C4-2B (cell line): ENCODE data around the gene PPARG.

Source experiments
- ZFX ChIP-seq: fragments of 450-650 bp; IDR thresholded peaks from 2 replicates; pipeline ENCODE4 v1.6.1; 2017
- TF ChIP-seq, protein P1 (sequence below): fragments of 450-650 bp; conservative IDR thresholded peaks from 2 replicates; pipeline ENCODE4 v1.5.1; 2017; ENCODE audit warnings: mild to moderate bottlenecking

DNA sequence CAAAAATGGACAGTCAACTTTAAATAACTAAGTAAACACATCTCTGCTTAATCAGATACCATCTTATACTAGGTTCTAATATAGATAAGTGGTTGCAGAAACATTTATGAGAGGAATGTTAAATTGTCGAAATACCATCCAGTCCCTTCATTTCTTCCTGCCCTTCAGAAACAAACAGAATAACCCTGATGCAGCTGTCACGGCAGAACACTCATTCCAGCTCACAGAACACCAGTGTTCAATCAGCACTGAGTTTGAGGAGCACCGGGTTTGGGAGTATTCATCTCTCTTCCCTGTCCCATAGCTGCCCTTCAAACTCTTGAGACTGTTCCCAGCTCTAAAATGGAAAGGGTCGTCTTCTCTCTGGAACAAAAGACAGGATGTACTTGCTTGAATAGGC is 134.3 kb downstream of the PPARG start:
- TF ChIP-seq, protein P1, sequence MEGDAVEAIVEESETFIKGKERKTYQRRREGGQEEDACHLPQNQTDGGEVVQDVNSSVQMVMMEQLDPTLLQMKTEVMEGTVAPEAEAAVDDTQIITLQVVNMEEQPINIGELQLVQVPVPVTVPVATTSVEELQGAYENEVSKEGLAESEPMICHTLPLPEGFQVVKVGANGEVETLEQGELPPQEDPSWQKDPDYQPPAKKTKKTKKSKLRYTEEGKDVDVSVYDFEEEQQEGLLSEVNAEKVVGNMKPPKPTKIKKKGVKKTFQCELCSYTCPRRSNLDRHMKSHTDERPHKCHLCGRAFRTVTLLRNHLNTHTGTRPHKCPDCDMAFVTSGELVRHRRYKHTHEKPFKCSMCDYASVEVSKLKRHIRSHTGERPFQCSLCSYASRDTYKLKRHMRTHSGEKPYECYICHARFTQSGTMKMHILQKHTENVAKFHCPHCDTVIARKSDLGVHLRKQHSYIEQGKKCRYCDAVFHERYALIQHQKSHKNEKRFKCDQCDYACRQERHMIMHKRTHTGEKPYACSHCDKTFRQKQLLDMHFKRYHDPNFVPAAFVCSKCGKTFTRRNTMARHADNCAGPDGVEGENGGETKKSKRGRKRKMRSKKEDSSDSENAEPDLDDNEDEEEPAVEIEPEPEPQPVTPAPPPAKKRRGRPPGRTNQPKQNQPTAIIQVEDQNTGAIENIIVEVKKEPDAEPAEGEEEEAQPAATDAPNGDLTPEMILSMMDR, result no peak
- TF ChIP-seq ZFX, result no peak
